ENCODE results near the gene DOK7. TPM values are rescaled to one million over a fixed set of nuclear protein-coding genes. Genes with fewer than 3 reads are reported as not detected.

DOK7 gene
- total and polyA plus RNA-seq, 2 donors (not counting 1 experiment from before 2014, with no cell fraction given): 0.17 TPM; not detected in 1

DNA sequence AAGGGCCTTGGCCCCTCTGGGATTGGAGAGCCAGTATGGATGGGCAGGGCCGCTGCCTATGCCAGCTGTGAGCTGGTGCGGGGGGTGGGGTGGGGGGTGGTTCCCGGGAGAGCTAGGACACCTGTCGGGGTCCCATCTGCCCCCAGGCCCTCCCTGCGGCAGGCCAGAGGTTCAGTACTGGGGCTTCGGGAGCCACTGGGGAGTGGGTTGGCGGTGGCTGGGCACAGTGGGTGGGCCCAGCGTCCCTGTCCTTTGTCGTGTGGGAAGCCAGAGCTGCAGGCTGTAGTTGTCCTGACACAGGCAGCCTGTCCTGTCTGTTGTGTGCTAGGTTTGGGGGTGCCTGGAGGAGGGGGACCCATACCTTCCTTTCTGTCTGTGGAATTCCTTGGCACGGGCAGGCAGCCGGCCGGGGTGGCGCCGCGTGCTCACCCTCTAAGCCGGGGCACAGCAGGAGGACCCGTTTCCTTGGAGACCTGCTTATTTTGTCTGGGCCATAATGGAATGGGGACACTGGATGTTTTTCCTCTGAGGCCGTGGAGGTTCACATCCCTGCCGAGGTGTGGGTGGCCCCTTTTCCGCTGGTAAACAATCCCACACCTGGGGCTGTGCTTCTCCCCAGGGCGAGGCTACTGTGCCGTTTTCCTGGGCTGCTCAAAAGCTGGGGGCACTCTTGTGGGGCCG is 14.8 kb downstream of the DOK7 start:
- TF ChIP-seq EZH2 (IDR thresholded peaks at IDR 0.05; ENCODE audit: low read length, missing control alignments): no peak
- TF ChIP-seq, protein P1, sequence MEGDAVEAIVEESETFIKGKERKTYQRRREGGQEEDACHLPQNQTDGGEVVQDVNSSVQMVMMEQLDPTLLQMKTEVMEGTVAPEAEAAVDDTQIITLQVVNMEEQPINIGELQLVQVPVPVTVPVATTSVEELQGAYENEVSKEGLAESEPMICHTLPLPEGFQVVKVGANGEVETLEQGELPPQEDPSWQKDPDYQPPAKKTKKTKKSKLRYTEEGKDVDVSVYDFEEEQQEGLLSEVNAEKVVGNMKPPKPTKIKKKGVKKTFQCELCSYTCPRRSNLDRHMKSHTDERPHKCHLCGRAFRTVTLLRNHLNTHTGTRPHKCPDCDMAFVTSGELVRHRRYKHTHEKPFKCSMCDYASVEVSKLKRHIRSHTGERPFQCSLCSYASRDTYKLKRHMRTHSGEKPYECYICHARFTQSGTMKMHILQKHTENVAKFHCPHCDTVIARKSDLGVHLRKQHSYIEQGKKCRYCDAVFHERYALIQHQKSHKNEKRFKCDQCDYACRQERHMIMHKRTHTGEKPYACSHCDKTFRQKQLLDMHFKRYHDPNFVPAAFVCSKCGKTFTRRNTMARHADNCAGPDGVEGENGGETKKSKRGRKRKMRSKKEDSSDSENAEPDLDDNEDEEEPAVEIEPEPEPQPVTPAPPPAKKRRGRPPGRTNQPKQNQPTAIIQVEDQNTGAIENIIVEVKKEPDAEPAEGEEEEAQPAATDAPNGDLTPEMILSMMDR (conservative IDR thresholded peaks at IDR 0.05 in 1 of 2, IDR thresholded peaks at IDR 0.05 in 1 of 2; ENCODE audit: low read depth in 1 of 2, low read length in 2 of 2): no peak
- H4K20me1 ChIP-seq (ENCODE audit: control insufficient read depth, extremely low read depth, insufficient read depth, low read length): no peaks in the 10 kb centered on the region
- no peaks in the 10 kb centered on the region for H3K79me2 ChIP-seq (ENCODE audit: control insufficient read depth, insufficient read depth, low read length)
- H2AFZ ChIP-seq (ENCODE audit: low read length): no peak overlapping the region
- H3K4me1 ChIP-seq (ENCODE audit: control insufficient read depth, extremely low read depth, insufficient read depth, low read length): no peaks in the 10 kb centered on the region
- H3K4me3 ChIP-seq (replicated peaks in 1 of 4; ENCODE audit: control extremely low read depth in 1 of 4, insufficient read depth in 1 of 4, low read depth in 3 of 4, low read length in 4 of 4): no peak overlapping the region
- H3K27me3 ChIP-seq (ENCODE audit: control insufficient read depth, insufficient read depth, low read length): no peaks in the 10 kb centered on the region
- H3K9ac ChIP-seq (ENCODE audit: insufficient read depth, low read length): no peak overlapping the region
- no peak overlapping the region for H3K4me2 ChIP-seq (ENCODE audit: extremely low read depth, insufficient read depth, low read length)
- no peak for DNase-seq (ENCODE audit: low read depth in 2 of 2)
- no peaks in the 10 kb centered on the region for H3K36me3 ChIP-seq (ENCODE audit: control insufficient read depth, insufficient read depth, low read length)
- no peaks in the 10 kb centered on the region for H3K9me3 ChIP-seq (ENCODE audit: control insufficient read depth, insufficient read depth, low read depth, low read length)
- no peak overlapping the region for H3K27ac ChIP-seq (ENCODE audit: insufficient read depth, low read length)

- Histone ChIP-seq H2AFZ (ENCODE audit: low read length) (no peak overlapping the region), H3K9ac (ENCODE audit: insufficient read depth, low read length) (no peak overlapping the region), H3K4me3 (replicated peaks in 1 of 4; ENCODE audit: control extremely low read depth in 1 of 4, insufficient read depth in 1 of 4, low read depth in 3 of 4, low read length in 4 of 4) (no peak overlapping the region), H3K27ac (ENCODE audit: insufficient read depth, low read length) (no peak overlapping the region), H3K4me2 (ENCODE audit: extremely low read depth, insufficient read depth, low read length) (no peak overlapping the region), H3K9me3 (ENCODE audit: control insufficient read depth, insufficient read depth, low read depth, low read length) (no peaks in the 10 kb centered on the region), H4K20me1 (ENCODE audit: control insufficient read depth, extremely low read depth, insufficient read depth, low read length) (no peaks in the 10 kb centered on the region), H3K27me3 (ENCODE audit: control insufficient read depth, insufficient read depth, low read length) (no peaks in the 10 kb centered on the region), H3K4me1 (ENCODE audit: control insufficient read depth, extremely low read depth, insufficient read depth, low read length) (no peaks in the 10 kb centered on the region), H3K36me3 (ENCODE audit: control insufficient read depth, insufficient read depth, low read length) (no peaks in the 10 kb centered on the region), H3K79me2 (ENCODE audit: control insufficient read depth, insufficient read depth, low read length) (no peaks in the 10 kb centered on the region)
- no peak for DNase-seq (ENCODE audit: low read depth in 2 of 2)
- TF ChIP-seq, protein P1 (conservative IDR thresholded peaks at IDR 0.05 in 1 of 2, IDR thresholded peaks at IDR 0.05 in 1 of 2; ENCODE audit: low read depth in 1 of 2, low read length in 2 of 2): no peak
- no peak for TF ChIP-seq EZH2 (IDR thresholded peaks at IDR 0.05; ENCODE audit: low read length, missing control alignments)
These were observed 15.6 kb downstream of the DOK7 start for GRCh38 chr4:3478446-3479357.

DNA sequence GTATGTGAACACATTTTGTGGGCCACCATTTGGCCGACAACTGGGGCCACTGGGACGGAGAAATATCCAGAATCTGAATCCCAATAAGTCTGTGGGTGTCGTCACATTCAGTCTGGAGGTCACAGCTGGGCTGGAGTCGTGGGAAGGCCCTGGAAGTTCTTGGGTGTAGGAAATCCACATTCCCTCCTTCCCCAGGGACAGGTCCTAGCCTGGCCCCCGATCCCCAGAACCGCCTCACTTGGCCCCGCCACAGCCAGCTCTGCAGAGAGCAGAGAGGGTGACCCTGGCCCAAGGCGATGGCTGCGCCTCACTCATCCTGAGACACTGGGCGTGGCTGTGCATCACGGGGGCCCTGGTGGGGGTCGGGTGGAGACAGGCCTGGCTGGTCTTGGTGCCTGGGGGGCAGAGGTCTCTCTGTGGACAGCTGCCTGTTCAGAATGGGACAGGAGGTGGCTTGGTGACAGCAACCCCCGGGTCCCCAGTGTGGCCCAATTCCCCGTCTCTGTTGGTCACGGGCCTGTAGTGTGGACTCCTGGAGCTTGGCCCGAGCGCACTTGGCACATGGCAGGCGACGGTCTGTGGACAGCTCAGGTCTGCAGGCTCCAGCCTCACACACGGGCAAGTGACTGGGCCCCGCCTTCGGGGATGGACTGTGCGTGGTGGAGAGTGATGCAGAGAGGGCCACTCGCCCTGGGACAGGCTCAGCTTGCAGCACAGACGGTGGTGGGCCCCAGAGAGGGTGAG is 16.4 kb downstream of the DOK7 start:
- Histone ChIP-seq H4K20me1 (ENCODE audit: control insufficient read depth, extremely low read depth, insufficient read depth, low read length) (no peaks in the 10 kb centered on the region), H3K4me1 (ENCODE audit: control insufficient read depth, extremely low read depth, insufficient read depth, low read length) (no peaks in the 10 kb centered on the region), H3K79me2 (ENCODE audit: control insufficient read depth, insufficient read depth, low read length) (no peaks in the 10 kb centered on the region), H3K4me3 (replicated peaks in 1 of 4; ENCODE audit: control extremely low read depth in 1 of 4, insufficient read depth in 1 of 4, low read depth in 3 of 4, low read length in 4 of 4) (no peak overlapping the region), H3K36me3 (ENCODE audit: control insufficient read depth, insufficient read depth, low read length) (no peaks in the 10 kb centered on the region), H3K4me2 (ENCODE audit: extremely low read depth, insufficient read depth, low read length) (no peak overlapping the region), H3K27me3 (ENCODE audit: control insufficient read depth, insufficient read depth, low read length) (peaks cover 5% of the 10 kb centered on the region), H3K9ac (ENCODE audit: insufficient read depth, low read length) (no peak overlapping the region), H3K9me3 (ENCODE audit: control insufficient read depth, insufficient read depth, low read depth, low read length) (no peaks in the 10 kb centered on the region), H3K27ac (ENCODE audit: insufficient read depth, low read length) (no peak overlapping the region), H2AFZ (ENCODE audit: low read length) (no peak overlapping the region)
- TF ChIP-seq, protein P1 (conservative IDR thresholded peaks at IDR 0.05 in 1 of 2, IDR thresholded peaks at IDR 0.05 in 1 of 2; ENCODE audit: low read depth in 1 of 2, low read length in 2 of 2): no peak
- no peak for TF ChIP-seq EZH2 (IDR thresholded peaks at IDR 0.05; ENCODE audit: low read length, missing control alignments)
- DNase-seq (ENCODE audit: low read depth in 2 of 2): no peak

Measured in fibroblast of lung (primary cell).